GM21576 (cell line): ENCODE data around the gene PUM2.
A peak's percentile ranks its signal among the peaks of the same experiment; 100 is the strongest.

Experiments
- ATAC-seq: cut with Tn5 transposase; IDR thresholded peaks from one replicate; pipeline ENCODE4 v1.9.1; 2021; ENCODE audit warnings: mild to moderate bottlenecking, moderate library complexity; ENCODE audit not compliant: unreplicated experiment

PUM2 gene

GRCh38 chr2:20349513-20349921 lies 1.1 kb downstream of the PUM2 start:
- no peak for ATAC-seq

- ATAC-seq: no peak
Measured at GRCh38 chr2:20348542-20348941, 2.1 kb downstream of the PUM2 start.

- no peak for ATAC-seq
Measured at GRCh38 chr2:20346565-20347381, 3.9 kb downstream of the PUM2 start.

- no peak for ATAC-seq
Measured at GRCh38 chr2:20343128-20343527, 7.5 kb downstream of the PUM2 start.

GRCh38 chr2:20339012-20339411 lies 11.6 kb downstream of the PUM2 start:
- no peak for ATAC-seq

- ATAC-seq: no peak
Measured at GRCh38 chr2:20334605-20335203, 15.9 kb downstream of the PUM2 start.

- ATAC-seq: no peak
Measured at GRCh38 chr2:20333738-20334137, 16.9 kb downstream of the PUM2 start.

GRCh38 chr2:20330192-20330591 lies 20.5 kb downstream of the PUM2 start:
- ATAC-seq: no peak

- ATAC-seq: no peak
Measured at GRCh38 chr2:20327370-20327769, 23.3 kb downstream of the PUM2 start.

GRCh38 chr2:20326163-20326780 lies 24.4 kb downstream of the PUM2 start:
- peak; percentile 70 for ATAC-seq

GRCh38 chr2:20322527-20323300 lies 27.9 kb downstream of the PUM2 start:
- ATAC-seq: no peak

GRCh38 chr2:20317690-20318089 lies 33.0 kb downstream of the PUM2 start:
- no peak for ATAC-seq

GRCh38 chr2:20317197-20317596 lies 33.4 kb downstream of the PUM2 start:
- no peak for ATAC-seq

- ATAC-seq: no peak
Measured at GRCh38 chr2:20314562-20315501, 35.8 kb downstream of the PUM2 start.

GRCh38 chr2:20313659-20314058 lies 37.0 kb downstream of the PUM2 start:
- no peak for ATAC-seq

GRCh38 chr2:20309001-20309400 lies 41.6 kb downstream of the PUM2 start:
- ATAC-seq: no peak

- no peak for ATAC-seq
Measured at GRCh38 chr2:20307311-20307710, 43.3 kb downstream of the PUM2 start.

- no peak for ATAC-seq
Measured at GRCh38 chr2:20304411-20304810, 46.2 kb downstream of the PUM2 start.

GRCh38 chr2:20303966-20304365 lies 46.7 kb downstream of the PUM2 start:
- ATAC-seq: no peak

- no peak for ATAC-seq
Measured at GRCh38 chr2:20302019-20302418, 48.6 kb downstream of the PUM2 start.
